GM12878 (cell line): ENCODE data around the gene DMD. TPM values are rescaled to one million over a fixed set of nuclear protein-coding genes. Genes with fewer than 3 reads are reported as not detected.

Experiments
- ATAC-seq: fragments of 200-7000 bp; cut with Tn5 transposase; 3 replicates; pipeline ENCODE4 v1.9.1; 2020; ENCODE audit warnings: mild to moderate bottlenecking, moderate library complexity
- BruUV-seq: library from RNA; stranded (reverse); fragments of 400-500 nt; replicated peaks from 2 replicates; lab custom pipeline; 2021; lab: Mats Ljungman, UMichigan
- CTCF ChIA-PET: fragments of 300-600 bp; sonication (Branson Sonifier 250); formaldehyde crosslinking; extraction: SDS; loops from one replicate; lab custom pipeline; 2021; ENCODE audit warnings: inconsistent platforms; lab: Yijun Ruan, JAX
- POLR2A ChIA-PET: fragments of 350-600 bp; formaldehyde crosslinking; extraction: SDS; loops from one replicate; lab custom pipeline; 2021; ENCODE audit warnings: inconsistent platforms; lab: Charles Lee
- RAD21 ChIA-PET: fragments of 300-600 bp; sonication (Branson Sonifier 250); formaldehyde crosslinking; loops from one replicate; lab custom pipeline; 2023; ENCODE audit warnings: antibody characterized with exemption; ENCODE audit not compliant: unreplicated experiment; lab: Charles Lee
- SMC1A ChIA-PET: fragments of 300-600 bp; sonication (Branson Sonifier 250); formaldehyde crosslinking; loops from one replicate; lab custom pipeline; 2023; ENCODE audit not compliant: unreplicated experiment, uncharacterized antibody; lab: Charles Lee
- DNase-seq: peaks from one replicate; pipeline ENCODE4 v3.0.0-alpha.2; 2011; ENCODE audit warnings: low read depth, low spot score
- FAIRE-seq: peaks from 3 replicates; lab custom pipeline; 2011; peaks lifted over from hg19 to GRCh38; lab: Jason Lieb, UNC
- H2AFZ ChIP-seq: 2 replicates; pipeline ENCODE4 v1.6.0; 2011; ENCODE audit warnings: low read depth, low read length, control low read depth; ENCODE audit not compliant: control insufficient read depth
- H3K27ac ChIP-seq: 2 replicates; pipeline ENCODE4 v1.5.1; 2011; ENCODE audit warnings: control low read depth; ENCODE audit not compliant: control insufficient read depth, insufficient read depth
- H3K27me3 ChIP-seq, 2 experiments: replicated peaks in 1 of 2; 2 replicates each; pipeline versions ENCODE4 v1.6.0 to v1.6.1; 2011; ENCODE audit warnings: low read length in 1 of 2; ENCODE audit not compliant: control insufficient read depth in 2 of 2, insufficient read depth in 2 of 2
- H3K36me3 ChIP-seq, 2 experiments: 2 replicates each; pipeline ENCODE4 v1.5.1; 2011; ENCODE audit warnings: low read length in 1 of 2; ENCODE audit not compliant: control insufficient read depth in 2 of 2, insufficient read depth in 2 of 2
- H3K4me1 ChIP-seq: 2 replicates; pipeline ENCODE4 v1.6.1; 2011; ENCODE audit warnings: mild to moderate bottlenecking, low read length, moderate library complexity, mixed read lengths; ENCODE audit not compliant: control insufficient read depth, insufficient read depth
- H3K4me2 ChIP-seq: 2 replicates; pipeline ENCODE4 v1.6.0; 2011; ENCODE audit warnings: control low read depth; ENCODE audit not compliant: control insufficient read depth, insufficient read depth
- H3K4me3 ChIP-seq: fragments of 200-600 bp; sonication (generic); 2 replicates; pipeline ENCODE4 v1.5.1; 2016
- H3K79me2 ChIP-seq: 2 replicates; pipeline ENCODE4 v1.6.0; 2011; ENCODE audit warnings: low read length; ENCODE audit not compliant: control insufficient read depth, insufficient read depth
- H3K9ac ChIP-seq: 2 replicates; pipeline ENCODE4 v1.8.0; 2011; ENCODE audit warnings: low read length, control low read depth, mixed read lengths; ENCODE audit not compliant: control insufficient read depth, insufficient read depth
- H3K9me3 ChIP-seq: replicated peaks from 3 replicates; pipeline ENCODE4 v1.5.1; 2011; ENCODE audit warnings: mild to moderate bottlenecking, low read length; ENCODE audit not compliant: control insufficient read depth, insufficient read depth
- H4K20me1 ChIP-seq: 2 replicates; pipeline ENCODE4 v1.6.0; 2011; ENCODE audit not compliant: control insufficient read depth, insufficient read depth
- BCL11A ChIP-seq: IDR thresholded peaks from 2 replicates; pipeline ENCODE4 v1.6.1; 2011; ENCODE audit warnings: low read depth, low read length
- BMI1 ChIP-seq: fragments of 450-650 bp; IDR thresholded peaks from 2 replicates; pipeline ENCODE4 v1.6.1; 2016; ENCODE audit warnings: mild to moderate bottlenecking, moderate library complexity, borderline replicate concordance
- BRCA1 ChIP-seq: IDR thresholded peaks from 2 replicates; pipeline ENCODE4 v1.6.1; 2011; ENCODE audit warnings: low read depth, low read length, improper control_type of control experiment
- MEF2B ChIP-seq: fragments of 450-650 bp; IDR thresholded peaks from 2 replicates; pipeline ENCODE4 v1.6.1; 2018; ENCODE audit warnings: mild to moderate bottlenecking, moderate library complexity; ENCODE audit not compliant: partially characterized antibody, poor library complexity, severe bottlenecking
- NFIC ChIP-seq: IDR thresholded peaks from 2 replicates; pipeline ENCODE4 v1.6.1; 2012; ENCODE audit warnings: low read depth, mild to moderate bottlenecking, inconsistent platforms, low read length, moderate library complexity
- NFXL1 ChIP-seq: fragments of 450-650 bp; IDR thresholded peaks from 2 replicates; pipeline ENCODE4 v1.6.1; 2017; ENCODE audit warnings: antibody characterized with exemption, mild to moderate bottlenecking, borderline replicate concordance
- ZZZ3 ChIP-seq: IDR thresholded peaks from 2 replicates; pipeline ENCODE4 v1.6.1; 2011; ENCODE audit warnings: low read depth; ENCODE audit not compliant: control insufficient read depth, insufficient read length
- WGBS: methylation state at CpG from one replicate; pipeline ENCODE4 v1.1.6; 2016; ENCODE audit warnings: low lambda C conversion rate; ENCODE audit not compliant: insufficient replicate concordance, insufficient coverage; ENCODE audit errors: missing lambda C conversion rate; 5-methylcytosine and 5-hydroxymethylcytosine counted together
- in situ Hi-C: fragments of 300-500 bp; cut with MboI; formaldehyde crosslinking; loops from 9 replicates; pipeline ENCODE4 v1.14.3; 2018; ENCODE audit warnings: mixed read lengths
- intact Hi-C: fragments of 100-400 bp; cut with micrococcal nuclease; formaldehyde crosslinking; loops from one replicate; pipeline ENCODE4 v1.14.2; 2022; ENCODE audit not compliant: unreplicated experiment
- polyA plus RNA-seq, 11 experiments: library from polyadenylated mRNA; depleted of rRNA in 4 of 11; unstranded in 6 of 11; stranded (reverse) in 5 of 11; fragments of >200 nt; fragmentation: Nextera tagmentation in 4 of 11; fragmentation: Illumina TruSeq in 1 of 11; extraction: Ambion mirVana in 4 of 11; extraction: Trizol in 1 of 11; gene quantifications; 1 replicate in 1 of 11; 2 replicates in 10 of 11; pipeline versions ENCODE4 v1.2.1 to v1.2.3, GENCODE V29; 2011 to 2016; ENCODE audit warnings: inconsistent platforms in 2 of 11, missing spikeins in 2 of 11, low read depth in 1 of 11
- total RNA-seq, 4 experiments: library from RNA; depleted of rRNA in 3 of 4; stranded (reverse); fragments of >200 nt in 3 of 4; fragmentation: Illumina TruSeq in 1 of 4; extraction: Trizol in 1 of 4; gene quantifications; 2 replicates each; pipeline versions ENCODE4 v1.2.1 to v1.2.3, GENCODE V29; 2013 to 2021
- TF ChIP-seq, protein P1 (sequence below): fragments of 450-650 bp; IDR thresholded peaks from 2 replicates; pipeline ENCODE4 v1.6.1; 2017; ENCODE audit warnings: mild to moderate bottlenecking, low read depth, inconsistent platforms; ENCODE audit not compliant: poor library complexity, severe bottlenecking
- TF ChIP-seq, protein P2 (sequence below): fragments of 450-650 bp; IDR thresholded peaks from 2 replicates; pipeline ENCODE4 v1.6.1; 2017; ENCODE audit warnings: mild to moderate bottlenecking
- TF ChIP-seq, protein P3 (sequence below): IDR thresholded peaks from 2 replicates; pipeline ENCODE4 v1.6.1; 2011; ENCODE audit warnings: low read depth, low read length, improper control_type of control experiment, borderline replicate concordance

Gene DMD
- total and polyA plus RNA-seq, 10 of the 15 experiments (the other 5 are each of a cell fraction or from before 2014, with no cell fraction given) = 1.4 to 24.3 (median 4.3) TPM

DNA sequence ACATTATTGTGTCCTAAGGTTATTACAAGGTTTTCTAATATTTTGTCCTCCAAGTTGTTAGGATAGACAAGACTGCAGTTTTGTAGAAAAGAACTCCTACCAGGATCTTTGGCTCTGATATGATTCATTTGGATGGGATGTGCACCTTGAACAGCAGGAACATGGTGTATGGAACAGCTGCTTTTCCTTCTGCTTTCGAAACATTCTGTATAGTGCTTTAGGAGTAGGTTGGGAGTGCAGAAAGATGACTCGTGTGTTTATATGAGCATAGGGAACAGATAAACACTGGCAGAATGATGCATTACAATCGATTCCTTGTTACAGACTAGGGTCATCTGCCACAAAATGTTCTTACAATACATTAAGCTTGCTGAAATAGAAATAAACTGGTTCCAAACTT, 790.1 kb downstream of the DMD start:
- Histone ChIP-seq H3K79me2 (no peaks in the 10 kb centered on the region), H3K27me3 (no peaks in the 10 kb centered on the region), H3K4me2 (no peak overlapping the region), H3K36me3 (no peaks in the 10 kb centered on the region), H3K27ac (no peak overlapping the region), H3K9me3 (no peaks in the 10 kb centered on the region), H3K4me3 (no peak overlapping the region), H3K4me1 (no peaks in the 10 kb centered on the region), H4K20me1 (no peaks in the 10 kb centered on the region), H2AFZ (no peak overlapping the region), H3K9ac (no peak overlapping the region)
- ChIA-PET CTCF (interaction anchor here (1.2 kb wide), 1 partner anchor 13 kb away, joined by 4 read pairs; no protein-coding TSS in a partner anchor), SMC1A (interaction anchor here (0.6 to 1.6 kb wide), 2 partner anchors 13 to 69 kb away, joined by 3 to 5 read pairs; no protein-coding TSS in a partner anchor), POLR2A (no interaction called here), RAD21 (no interaction called here)
- 10% methylated on average over 3 of the region's 3 CpGs for WGBS
- no TSS peak for BruUV-seq
- no peak for FAIRE-seq
- no peak for ATAC-seq
- DNase-seq = no peak
- in situ Hi-C loops = loop anchor here (25.0 kb wide), 1 partner anchor 1866 kb away; no protein-coding TSS in a partner anchor
- no peak for TF ChIP-seq ZZZ3
- no peak for TF ChIP-seq BCL11A
- TF ChIP-seq BRCA1 = no peak
- TF ChIP-seq, protein P1, sequence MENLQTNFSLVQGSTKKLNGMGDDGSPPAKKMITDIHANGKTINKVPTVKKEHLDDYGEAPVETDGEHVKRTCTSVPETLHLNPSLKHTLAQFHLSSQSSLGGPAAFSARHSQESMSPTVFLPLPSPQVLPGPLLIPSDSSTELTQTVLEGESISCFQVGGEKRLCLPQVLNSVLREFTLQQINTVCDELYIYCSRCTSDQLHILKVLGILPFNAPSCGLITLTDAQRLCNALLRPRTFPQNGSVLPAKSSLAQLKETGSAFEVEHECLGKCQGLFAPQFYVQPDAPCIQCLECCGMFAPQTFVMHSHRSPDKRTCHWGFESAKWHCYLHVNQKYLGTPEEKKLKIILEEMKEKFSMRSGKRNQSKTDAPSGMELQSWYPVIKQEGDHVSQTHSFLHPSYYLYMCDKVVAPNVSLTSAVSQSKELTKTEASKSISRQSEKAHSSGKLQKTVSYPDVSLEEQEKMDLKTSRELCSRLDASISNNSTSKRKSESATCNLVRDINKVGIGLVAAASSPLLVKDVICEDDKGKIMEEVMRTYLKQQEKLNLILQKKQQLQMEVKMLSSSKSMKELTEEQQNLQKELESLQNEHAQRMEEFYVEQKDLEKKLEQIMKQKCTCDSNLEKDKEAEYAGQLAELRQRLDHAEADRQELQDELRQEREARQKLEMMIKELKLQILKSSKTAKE = no peak
- no peak for TF ChIP-seq BMI1
- TF ChIP-seq, protein P2, sequence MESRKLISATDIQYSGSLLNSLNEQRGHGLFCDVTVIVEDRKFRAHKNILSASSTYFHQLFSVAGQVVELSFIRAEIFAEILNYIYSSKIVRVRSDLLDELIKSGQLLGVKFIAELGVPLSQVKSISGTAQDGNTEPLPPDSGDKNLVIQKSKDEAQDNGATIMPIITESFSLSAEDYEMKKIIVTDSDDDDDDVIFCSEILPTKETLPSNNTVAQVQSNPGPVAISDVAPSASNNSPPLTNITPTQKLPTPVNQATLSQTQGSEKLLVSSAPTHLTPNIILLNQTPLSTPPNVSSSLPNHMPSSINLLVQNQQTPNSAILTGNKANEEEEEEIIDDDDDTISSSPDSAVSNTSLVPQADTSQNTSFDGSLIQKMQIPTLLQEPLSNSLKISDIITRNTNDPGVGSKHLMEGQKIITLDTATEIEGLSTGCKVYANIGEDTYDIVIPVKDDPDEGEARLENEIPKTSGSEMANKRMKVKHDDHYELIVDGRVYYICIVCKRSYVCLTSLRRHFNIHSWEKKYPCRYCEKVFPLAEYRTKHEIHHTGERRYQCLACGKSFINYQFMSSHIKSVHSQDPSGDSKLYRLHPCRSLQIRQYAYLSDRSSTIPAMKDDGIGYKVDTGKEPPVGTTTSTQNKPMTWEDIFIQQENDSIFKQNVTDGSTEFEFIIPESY = no peak
- no peak for TF ChIP-seq NFIC
- TF ChIP-seq NFXL1 = no peak
- TF ChIP-seq, protein P3, sequence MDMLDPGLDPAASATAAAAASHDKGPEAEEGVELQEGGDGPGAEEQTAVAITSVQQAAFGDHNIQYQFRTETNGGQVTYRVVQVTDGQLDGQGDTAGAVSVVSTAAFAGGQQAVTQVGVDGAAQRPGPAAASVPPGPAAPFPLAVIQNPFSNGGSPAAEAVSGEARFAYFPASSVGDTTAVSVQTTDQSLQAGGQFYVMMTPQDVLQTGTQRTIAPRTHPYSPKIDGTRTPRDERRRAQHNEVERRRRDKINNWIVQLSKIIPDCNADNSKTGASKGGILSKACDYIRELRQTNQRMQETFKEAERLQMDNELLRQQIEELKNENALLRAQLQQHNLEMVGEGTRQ = no peak
- TF ChIP-seq MEF2B = no peak
- intact Hi-C loops = no loop called here
